ENCODE data around the gene GGT5.
"Not testable (repeated sequence)": the region's sequence is repeated elsewhere in the genome, so short reads cannot be mapped to it uniquely, and the experiment has no call there.

GGT5 gene

DNA sequence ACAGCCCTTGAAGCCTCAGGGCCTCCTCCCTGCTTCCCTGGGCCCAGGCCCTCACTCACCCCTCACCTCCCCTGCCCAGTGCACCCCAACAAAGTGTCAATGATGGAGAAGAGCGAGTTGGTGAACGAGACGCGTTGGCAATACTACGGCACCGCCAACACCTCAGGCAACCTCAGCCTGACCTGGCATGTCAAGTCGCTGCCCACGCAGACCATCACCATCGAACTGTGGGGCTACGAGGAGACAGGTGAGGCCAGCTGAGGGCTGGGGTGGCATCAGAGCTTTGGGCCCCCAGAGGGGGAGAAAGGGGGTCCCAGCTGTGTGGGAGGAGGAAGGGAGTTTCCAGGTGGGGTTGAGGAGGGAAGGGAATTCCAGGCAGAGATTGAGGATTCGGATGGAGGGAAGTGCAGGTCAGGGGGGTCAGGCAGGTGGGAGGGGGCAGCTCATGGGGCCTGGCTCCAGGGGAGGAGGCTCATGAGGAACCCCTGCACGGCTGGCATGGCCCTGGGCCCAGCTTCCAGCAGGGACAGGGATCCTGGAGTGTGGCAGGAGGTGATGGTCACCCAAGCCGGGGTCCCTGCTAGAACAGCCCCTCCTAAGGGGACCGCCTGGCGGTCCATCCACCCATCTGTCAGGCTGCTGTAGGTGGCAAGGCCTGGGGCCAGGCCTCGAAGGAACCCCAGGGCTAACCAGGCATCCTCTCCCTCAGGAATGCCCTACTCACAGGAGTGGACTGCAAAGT is 60.7 kb downstream of the GGT5 start:
- H3K4me3 ChIP-seq (ENCODE audit: low read depth, low read length): no peak overlapping the region

DNA sequence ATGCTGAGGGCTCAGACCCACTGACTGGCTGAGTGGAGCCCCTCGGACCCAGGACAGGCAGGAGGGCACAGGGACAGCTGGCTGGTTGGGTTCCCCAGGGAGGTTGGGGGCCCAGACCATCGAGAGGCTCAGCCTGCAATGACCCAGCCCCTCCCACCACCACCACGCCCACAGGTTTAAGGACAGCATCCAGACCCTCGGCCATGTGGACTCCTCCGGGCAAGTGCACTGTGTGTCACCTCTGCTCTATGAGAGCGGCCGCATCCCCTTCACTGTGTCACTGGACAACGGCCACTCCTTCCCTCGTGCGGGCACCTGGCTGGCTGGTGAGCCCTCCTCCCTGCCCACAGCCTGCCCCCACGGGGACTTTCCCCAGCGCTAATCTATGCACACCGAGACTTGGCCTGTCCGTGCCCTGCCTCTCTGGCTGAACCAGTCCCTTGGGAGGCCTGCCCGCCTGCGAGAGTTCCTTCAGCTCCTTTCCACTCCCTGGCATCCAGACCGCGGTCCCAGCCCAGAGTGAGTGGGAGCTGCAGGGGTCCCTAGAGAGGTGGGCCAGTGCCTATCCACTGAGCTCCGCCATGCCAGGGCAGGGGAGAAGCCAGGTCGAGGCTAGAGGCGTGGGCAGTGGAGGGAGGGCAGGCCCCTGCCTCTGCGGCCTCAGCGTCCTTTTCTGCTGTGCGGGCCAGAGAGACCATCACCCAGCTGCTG is 61.4 kb downstream of the GGT5 start:
- no peak overlapping the region for H3K4me3 ChIP-seq (ENCODE audit: low read depth, low read length)

DNA sequence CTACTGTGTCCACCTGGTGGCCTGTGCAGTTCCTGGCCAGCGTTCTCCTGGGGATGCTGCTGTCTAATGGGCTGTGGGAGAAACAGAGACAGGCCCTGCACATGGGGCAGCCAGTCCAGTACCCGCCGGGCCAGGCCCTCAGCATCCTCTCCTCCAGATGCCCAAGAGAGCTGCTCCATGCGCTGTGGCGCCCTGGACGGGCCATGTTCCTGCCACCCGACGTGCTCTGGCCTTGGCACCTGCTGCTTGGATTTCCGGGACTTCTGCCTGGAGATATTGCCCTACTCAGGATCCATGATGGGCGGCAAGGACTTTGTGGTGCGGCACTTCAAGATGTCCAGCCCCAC is 62.0 kb downstream of the GGT5 start:
- not testable (repeated sequence) for H3K4me3 ChIP-seq (ENCODE audit: low read depth, low read length)

DNA sequence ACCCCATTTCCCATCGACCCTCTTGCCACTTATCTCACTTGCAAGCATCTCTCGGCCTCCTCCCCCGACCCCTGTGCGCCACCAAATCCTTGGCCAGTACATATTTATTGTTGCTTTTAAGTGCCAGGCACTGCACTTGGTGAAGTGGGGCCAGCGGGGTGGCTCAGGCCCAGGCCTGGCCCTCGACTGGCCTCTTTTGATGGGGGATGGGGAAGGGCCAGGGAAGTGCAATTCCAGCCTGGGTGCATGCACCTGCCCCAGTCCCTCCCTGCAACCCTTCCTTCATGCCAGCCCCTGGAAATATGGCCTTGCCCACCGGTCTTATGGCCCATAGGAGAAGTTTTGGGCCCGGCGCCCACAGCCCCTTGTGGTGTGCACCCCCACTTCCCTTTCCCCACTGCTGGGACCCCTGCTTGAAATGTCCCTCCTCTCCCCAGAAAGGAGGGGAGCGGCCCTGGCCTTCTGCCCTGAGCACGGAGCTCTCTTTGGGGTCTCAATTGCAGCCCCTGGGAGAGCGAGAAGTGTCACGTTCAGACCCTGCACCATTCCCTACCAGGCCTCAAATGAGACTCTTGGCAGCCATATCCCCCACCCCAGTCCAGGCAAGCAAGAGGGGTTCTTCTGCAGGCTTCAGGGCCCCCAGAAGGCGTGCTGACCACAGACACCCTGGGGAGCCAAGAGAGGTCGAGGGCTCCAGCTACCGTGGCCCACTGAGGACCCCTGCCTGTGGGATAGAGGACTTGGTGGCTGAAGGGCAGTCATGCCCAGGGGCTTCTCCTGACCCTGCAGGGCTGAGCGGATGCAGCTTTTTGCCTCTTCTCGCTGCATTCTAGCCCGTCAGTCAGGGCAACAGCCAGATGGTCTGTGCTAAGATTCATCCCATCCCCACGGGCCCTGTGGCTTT is 62.6 kb downstream of the GGT5 start:
- no peak overlapping the region for H3K4me3 ChIP-seq (ENCODE audit: low read depth, low read length)

DNA sequence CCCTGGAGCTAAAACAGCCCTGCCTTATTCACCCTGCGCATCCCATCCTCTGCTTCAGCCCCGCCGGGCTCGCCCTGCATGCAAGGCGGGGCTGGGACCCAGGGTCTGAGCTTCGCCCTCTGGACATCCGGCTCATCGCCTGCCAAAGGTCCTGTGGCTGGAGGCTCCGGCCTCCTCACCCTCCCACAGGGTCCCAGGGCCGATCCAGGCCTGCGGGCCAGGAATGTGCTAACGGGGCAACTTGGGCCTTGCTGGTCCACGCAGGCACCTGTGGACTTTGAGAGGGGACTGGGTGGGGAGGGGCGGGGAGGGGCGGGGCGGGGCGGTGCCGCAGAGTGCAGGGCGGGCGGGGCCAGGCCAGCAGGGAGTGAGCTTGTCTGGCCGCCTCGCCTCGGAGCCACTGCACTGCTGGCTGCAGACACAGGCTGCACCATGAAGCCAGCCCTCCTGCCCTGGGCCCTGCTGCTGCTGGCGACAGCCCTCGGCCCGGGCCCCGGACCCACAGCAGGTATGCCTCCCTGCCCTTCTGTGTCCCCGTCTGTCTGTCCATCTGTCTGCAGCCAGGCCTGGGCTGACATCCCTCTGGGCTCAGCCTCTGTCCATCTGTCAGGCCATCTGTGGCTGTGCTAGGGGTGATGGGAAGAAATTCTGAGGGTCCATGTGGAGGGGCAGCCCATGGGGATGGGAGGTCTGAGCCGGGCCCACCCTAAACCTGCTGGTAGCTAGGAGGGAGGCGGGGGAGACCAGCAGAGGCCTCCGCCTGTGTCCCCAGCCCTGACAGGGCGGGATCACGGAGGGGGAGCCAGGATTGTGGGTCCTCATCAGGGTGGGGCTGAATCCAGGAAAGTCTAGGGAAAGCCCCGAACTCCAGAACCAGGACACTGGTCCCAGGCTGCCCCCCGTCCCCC is 63.5 kb downstream of the GGT5 start, which contains the start of gene SUSD2:
TSS of gene SUSD2 (plus strand) at position 400 of the 908 bp plus-strand sequence. CDS start at position 433, 33 bp downstream.
- no peak within 1 kb of the TSS for H3K4me3 ChIP-seq (ENCODE audit: low read depth, low read length)

DNA sequence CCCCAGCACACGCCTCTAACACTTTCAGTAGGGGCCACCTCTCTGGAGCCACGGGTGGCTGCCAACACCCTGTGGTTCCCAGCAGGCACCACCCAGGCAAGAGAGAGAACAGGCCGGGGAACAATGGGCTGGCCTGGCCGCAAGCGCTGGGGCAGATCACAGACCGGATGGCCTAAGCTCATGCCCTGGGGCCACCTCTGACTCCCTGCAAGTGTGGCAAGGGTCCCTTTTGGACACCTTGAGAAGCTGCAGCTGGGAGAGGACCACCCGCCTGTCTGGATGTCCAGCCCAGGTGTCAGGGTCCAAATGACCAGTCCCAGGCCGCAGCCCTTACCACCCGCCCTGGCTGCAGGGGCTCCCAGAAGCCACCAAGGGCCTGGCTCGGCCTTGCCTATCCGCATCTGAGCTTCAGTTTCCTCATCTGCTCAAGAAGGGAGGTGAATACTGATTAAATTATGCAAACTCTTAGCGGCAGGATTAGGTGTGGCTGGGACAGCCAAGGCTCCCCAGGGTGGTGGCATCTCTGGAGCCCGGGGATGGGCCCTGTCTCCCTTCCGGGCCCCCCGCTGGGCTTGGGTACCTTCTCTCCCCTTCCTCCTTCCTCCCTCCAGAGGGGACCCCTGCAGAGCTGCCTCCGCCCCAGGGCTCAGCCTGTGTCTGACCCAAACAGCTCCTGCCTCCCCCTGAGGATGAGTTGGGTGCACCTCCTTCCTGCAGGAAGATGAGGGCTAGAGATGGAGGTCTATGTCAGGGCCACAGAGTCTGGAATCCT is 64.4 kb downstream of the GGT5 start:
- H3K4me3 ChIP-seq (ENCODE audit: low read depth, low read length): no peak overlapping the region

DNA sequence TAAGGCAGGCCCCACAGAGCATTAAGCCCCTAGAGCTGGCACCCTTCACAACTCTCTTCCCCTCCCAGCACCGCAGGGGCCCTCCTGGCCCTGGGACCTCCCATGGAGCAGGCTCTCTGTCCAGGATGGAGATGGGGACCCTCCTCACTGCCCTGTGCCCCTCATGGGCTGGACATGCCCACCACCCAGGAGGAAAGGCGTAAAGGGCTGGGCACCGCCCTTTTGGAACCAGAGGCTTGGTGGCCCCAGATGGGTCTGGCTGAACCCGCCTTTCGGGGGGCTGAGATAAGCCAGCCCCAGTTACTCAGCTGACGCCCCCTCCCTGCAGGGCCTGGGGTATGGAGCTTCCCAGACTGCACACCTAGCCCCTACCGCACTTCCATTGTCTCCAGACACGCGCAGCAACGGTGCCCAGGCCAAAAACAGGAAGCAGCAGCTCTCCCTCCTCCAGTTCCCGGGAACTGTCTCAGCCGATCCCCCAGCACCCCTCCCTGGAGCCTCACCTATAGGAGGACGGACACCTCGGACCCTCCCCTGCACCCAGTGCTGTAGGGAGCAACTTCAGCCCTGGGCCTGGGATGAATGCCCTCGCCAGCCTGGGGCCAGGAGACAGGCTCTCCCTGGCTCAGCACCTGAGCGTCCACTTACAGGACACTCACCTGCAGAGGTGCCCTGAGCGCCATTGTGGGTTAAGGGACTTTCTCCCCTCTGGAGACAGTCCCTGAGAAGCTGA is 65.2 kb downstream of the GGT5 start:
- H3K4me3 ChIP-seq (ENCODE audit: low read depth, low read length): no peak overlapping the region

DNA sequence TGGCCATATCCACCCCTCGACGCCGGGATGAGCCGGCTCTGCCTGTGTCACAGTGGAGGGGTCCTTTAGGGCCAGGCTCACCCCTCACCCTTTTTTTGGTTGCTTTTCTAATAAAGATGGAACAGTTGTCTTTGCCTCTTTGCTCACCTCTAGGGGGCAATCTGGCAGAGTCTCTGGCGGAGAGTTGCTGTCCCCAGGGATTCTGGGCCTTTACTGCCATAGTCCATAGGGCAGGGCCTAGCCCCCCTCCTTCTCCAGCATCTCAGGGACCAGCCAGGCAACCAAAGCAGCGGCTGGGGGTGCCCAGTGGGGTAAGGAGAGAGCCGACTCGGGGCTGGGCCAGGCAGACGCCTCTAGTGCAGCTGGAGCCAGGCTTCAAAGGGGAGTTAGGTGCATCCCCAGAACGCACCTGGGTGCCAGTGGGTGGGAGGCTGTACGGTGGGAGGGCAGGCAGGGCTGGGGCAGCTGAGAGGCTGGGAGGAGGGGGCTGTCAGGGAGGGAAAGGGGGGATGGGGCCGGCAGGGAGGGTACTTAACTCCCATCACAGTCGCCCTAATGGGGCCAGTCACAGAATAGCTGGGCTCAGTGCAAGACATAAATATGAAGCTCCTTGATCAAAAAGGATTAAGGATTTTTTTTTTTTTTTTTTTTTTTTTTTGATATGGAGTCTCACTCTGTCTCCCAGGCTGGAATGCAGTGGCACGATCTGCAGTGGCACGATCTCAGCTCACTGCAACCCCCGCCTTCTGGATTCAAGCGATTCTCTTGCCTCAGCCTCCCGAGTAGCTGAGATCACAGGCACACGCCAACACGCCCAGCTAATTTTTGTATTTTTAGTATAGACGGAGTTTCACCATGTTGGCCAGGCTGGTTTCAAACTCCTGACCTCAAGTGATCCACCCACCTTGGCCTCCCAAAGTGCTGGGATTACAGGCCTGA is 66.1 kb downstream of the GGT5 start:
- no peak overlapping the region for H3K4me3 ChIP-seq (ENCODE audit: low read depth, low read length)

DNA sequence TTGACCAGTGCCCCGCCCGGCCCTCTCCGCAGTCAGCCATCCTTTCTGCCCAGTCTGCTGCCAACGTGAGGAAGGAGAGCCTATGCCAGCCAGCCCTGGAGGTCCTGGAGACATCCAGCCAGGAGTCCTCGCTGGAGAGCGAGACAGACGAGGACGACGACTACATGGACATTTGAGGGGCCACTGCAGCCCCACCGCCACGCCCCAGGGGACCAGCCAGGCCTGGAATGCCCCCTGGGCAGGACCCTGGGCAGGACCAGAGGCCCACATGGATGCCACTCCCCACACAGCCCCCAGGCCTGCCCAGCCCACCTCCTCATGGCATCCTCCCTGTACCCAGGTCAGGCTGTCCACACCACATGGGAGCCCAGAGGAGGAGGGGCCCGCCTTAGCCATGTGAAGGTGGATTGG is 66.9 kb downstream of the GGT5 start:
- no peak overlapping the region for H3K4me3 ChIP-seq (ENCODE audit: low read depth, low read length)

DNA sequence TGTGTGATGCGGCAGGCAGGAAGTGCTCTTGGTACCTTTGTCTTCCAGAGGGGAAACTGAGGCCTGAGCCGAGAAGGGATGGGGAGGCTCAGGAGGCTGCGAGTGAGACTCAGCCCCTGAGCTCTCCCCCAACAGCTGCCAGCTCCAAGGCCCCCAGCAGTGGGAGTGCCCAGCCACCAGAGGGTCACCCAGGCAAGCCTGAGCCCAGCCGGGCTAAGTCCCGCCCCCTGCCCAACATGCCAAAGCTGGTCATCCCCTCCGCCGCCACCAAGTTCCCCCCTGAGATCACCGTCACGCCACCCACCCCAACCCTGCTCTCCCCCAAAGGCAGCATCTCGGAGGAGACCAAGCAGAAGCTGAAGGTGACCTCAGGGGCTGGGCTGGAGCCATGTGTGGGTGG is 67.4 kb downstream of the GGT5 start:
- no peak overlapping the region for H3K4me3 ChIP-seq (ENCODE audit: low read depth, low read length)

DNA sequence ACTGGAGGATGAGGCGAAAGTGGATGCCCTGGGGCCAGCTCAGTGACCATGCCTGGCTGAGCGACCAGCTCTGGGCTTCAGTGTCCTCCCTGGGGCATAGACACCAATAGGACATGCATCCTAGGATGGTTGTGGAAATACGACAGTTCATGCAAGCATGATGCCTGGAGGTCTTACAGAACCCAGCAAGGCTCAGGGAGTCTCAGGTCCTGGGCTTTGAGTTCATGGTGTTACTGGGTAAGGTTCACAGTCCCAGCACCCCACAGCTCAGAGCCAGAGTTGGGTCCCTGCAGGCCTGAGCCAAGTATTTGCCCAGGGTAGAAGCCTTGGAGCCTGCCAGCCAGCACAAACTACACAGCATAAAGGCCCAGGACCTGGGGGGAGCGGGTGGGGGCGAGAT is 67.8 kb downstream of the GGT5 start:
- H3K4me3 ChIP-seq (ENCODE audit: low read depth, low read length): no peak overlapping the region

DNA sequence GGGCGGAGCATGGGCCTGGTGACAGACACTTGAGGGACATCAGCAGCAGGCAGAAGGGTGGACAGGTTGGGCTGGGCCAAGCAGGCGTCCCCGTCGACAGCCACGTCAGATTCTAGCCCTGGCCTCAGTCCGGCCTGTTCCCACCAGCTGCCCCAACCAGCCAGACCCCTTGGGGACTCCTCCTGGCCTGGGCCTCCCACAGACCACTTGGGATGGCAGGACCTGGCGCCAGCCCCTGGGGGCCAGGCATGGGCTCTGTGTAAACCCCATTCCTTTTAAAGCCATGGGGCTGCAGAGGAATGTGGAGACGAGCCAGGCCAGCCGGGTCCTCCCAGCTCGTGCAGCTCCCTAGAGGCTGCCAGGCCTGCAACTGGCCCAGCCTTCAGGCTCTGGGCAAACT is 68.3 kb downstream of the GGT5 start:
- no peak overlapping the region for H3K4me3 ChIP-seq (ENCODE audit: low read depth, low read length)

DNA sequence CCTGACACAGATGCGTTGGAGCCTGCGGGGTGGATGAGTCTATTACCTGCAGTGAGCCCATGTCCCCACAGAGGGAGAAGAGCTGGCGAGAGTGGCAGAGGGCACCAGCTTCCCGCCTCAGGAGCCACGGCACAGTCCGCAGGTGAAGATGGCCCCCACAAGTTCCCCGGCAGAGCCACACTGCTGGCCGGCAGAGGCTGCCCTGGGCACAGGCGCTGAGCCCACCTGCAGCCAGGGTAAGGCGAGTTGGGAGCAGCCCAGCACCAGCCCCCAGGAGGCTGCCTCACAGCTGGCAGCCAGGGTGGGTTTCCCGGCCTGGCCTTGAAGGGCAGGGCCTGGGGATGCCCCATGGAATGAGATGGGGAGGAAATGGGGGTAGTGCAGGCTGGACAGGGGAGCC is 68.8 kb downstream of the GGT5 start:
- no peak overlapping the region for H3K4me3 ChIP-seq (ENCODE audit: low read depth, low read length)

DNA sequence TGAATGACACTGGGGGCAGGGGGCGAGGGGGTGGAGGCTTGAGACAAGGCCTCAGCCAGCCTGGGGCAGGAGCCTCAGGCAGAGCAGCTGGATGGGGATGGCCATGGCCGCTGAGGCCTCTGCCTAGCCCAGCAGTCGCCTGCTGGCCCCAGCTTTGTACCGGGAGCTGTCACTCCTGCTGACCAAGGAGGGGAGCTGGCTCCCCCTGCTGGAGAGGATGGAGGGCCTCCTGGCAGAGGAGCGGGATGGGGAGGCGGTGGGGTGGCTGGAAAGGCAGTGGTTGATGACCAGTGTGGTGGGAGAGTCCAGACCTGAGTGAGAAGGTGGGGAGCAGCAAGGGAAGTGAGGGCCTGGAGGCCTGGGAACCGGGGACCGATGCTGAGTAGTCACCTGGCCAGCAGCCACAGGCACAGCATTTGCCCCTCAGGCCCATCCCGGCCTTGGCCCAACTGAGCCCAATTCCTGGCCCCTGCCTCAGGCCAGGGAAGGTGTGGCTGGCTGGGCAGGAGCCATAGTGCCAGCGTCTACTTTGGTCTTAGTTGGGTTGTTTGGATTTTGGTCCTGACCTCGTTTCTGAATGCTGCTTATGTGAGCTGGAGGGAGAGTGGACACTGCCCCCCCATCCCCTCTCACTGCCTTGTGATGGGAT is 69.6 kb downstream of the GGT5 start:
- H3K4me3 ChIP-seq (ENCODE audit: low read depth, low read length): no peak overlapping the region

DNA sequence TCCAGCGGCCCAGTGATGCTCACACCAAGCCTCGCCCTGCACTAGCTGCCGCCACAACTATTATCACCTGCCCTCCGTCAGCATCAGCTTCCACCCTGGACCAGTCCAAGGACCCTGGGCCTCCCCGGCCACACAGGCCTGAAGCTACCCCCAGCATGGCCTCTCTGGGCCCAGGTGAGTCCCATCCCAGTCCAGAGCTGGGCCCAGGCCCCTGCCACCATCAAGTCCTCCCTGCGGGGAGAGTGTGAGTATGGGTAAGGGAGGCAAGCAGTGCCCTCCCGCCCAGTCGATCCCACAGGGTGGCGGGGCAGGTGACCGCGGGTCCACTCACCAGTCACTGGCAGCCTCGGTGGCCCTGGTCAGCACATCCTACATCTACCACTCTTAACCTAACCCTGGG is 73.1 kb downstream of the GGT5 start:
- H3K4me3 ChIP-seq (ENCODE audit: low read depth, low read length): no peak overlapping the region

DNA sequence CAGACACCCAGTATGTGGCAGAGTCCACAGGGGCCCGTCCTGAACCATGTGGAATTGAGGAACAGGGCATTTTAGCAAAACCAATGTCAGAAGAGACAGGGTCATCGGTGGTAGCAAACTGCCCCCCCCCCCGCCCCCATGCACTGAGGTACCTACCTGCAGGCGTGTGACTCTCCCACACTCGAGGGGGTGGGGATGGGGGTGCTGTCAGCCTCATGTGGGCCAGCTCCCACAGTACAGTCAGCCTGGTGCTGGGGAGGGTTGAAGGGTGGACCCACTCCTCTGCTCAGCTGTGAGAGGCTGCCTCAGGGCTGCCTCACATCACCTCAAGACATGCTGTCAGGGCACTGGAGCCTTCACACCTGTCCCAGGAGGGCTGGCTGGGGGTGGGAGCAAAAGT is 74.2 kb downstream of the GGT5 start:
- no peak overlapping the region for H3K4me3 ChIP-seq (ENCODE audit: low read depth, low read length)

DNA sequence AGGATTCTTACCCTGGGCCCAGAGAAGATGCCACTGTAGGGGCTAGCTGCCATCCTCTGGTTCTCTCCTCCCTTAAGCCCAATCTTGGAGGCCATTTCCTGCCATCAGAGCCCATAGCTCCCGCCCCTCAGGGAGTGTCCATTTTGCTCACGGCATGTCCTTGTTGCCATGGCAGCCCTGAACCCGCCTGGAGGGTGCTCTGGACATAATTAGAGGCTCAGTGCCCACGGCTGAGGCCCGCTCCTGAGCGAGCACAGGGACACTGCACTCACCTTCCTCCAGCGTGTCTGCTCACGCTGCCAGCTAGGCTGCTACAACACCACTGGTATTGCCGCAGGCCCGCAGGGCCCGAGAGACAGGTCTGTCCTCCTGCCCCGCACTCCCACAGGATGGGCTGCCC is 74.7 kb downstream of the GGT5 start:
- no peak overlapping the region for H3K4me3 ChIP-seq (ENCODE audit: low read depth, low read length)

Measured in iPS-11a (cell line).